Measurements from ENCODE around the gene PICALM. TPM values are rescaled to one million over a fixed set of nuclear protein-coding genes. Genes with fewer than 3 reads are reported as not detected.
A peak's percentile ranks its signal among the peaks of the same experiment; 100 is the strongest.

Gene PICALM
- polyA plus RNA-seq, 3 donors, result 62.4 to 241 (median 81.0) TPM

GRCh38 chr11:86056351-86056854 is 12.5 kb downstream of the PICALM start:
- TF ChIP-seq CTCF (IDR thresholded peaks at IDR 0.05), result no peak
- intact Hi-C loops (cut with micrococcal nuclease), result no loop called here
- no peak for DNase-seq
- Mint-ChIP-seq H3K27ac (peak overlapping the region in 6 of 7 donors; percentile 3 to 68 (median 57)), H3K4me3 (no peak overlapping the region), H3K36me3 (peaks cover 14 to 29% of the 10 kb centered on the region in 2 donors), H3K9me3 (no peaks in the 10 kb centered on the region), H3K4me1 (peaks cover 92% of the 10 kb centered on the region), H3K27me3 (ENCODE audit: low read depth in 3 of 3) (no peaks in the 10 kb centered on the region)
- no CpG with 5 or more reads among the region's 1 CpG for WGBS (ENCODE audit: insufficient coverage)
- no peaks in the 10 kb centered on the region for H3K9me3 ChIP-seq (replicated peaks in 1 of 2; ENCODE audit: control insufficient read depth in 1 of 2, insufficient read depth in 1 of 2, low read length in 2 of 2)
- H3K4me1 ChIP-seq (ENCODE audit: control insufficient read depth in 1 of 2, insufficient read depth in 2 of 2, low read length in 2 of 2), result peaks cover 71 to 94% of the 10 kb centered on the region in 2 donors
- no peaks in the 10 kb centered on the region for H3K27me3 ChIP-seq (ENCODE audit: control insufficient read depth in 2 of 2, insufficient read depth in 2 of 2, low read length in 2 of 2)
- peaks cover 100% of the 10 kb centered on the region for H3K79me2 ChIP-seq (ENCODE audit: insufficient read depth, low read length)
- H2AFZ ChIP-seq (ENCODE audit: insufficient read depth, low read depth, low read length, poor library complexity, severe bottlenecking), result no peak overlapping the region
- H3K4me2 ChIP-seq (replicated peaks; ENCODE audit: extremely low read depth, low read length, poor library complexity, severe bottlenecking), result peak overlapping the region; percentile 0
- H3K27ac ChIP-seq (ENCODE audit: low read depth in 1 of 2, low read length in 2 of 2), result peak overlapping the region in 1 of 2 donors; percentile 9
- no peak overlapping the region for H3K9ac ChIP-seq (ENCODE audit: insufficient read depth, low read length, poor library complexity, severe bottlenecking)
- H3K4me3 ChIP-seq (replicated peaks in 1 of 3; ENCODE audit: low read depth in 2 of 3, low read length in 3 of 3), result no peak overlapping the region
- H3K36me3 ChIP-seq (replicated peaks in 1 of 2; ENCODE audit: control insufficient read depth in 1 of 2, insufficient read depth in 2 of 2, low read length in 2 of 2), result no peaks in the 10 kb centered on the region
- H4K20me1 ChIP-seq (ENCODE audit: insufficient read depth, low read length), result peaks cover 100% of the 10 kb centered on the region

- Histone ChIP-seq H3K36me3 (replicated peaks in 1 of 2; ENCODE audit: control insufficient read depth in 1 of 2, insufficient read depth in 2 of 2, low read length in 2 of 2) (no peaks in the 10 kb centered on the region), H3K9me3 (replicated peaks in 1 of 2; ENCODE audit: control insufficient read depth in 1 of 2, insufficient read depth in 1 of 2, low read length in 2 of 2) (no peaks in the 10 kb centered on the region), H3K27me3 (ENCODE audit: control insufficient read depth in 2 of 2, insufficient read depth in 2 of 2, low read length in 2 of 2) (no peaks in the 10 kb centered on the region), H3K9ac (ENCODE audit: insufficient read depth, low read length, poor library complexity, severe bottlenecking) (no peak overlapping the region), H2AFZ (ENCODE audit: insufficient read depth, low read depth, low read length, poor library complexity, severe bottlenecking) (no peak overlapping the region), H3K79me2 (ENCODE audit: insufficient read depth, low read length) (peaks cover 100% of the 10 kb centered on the region), H3K4me1 (ENCODE audit: control insufficient read depth in 1 of 2, insufficient read depth in 2 of 2, low read length in 2 of 2) (peaks cover 61 to 91% of the 10 kb centered on the region in 2 donors), H3K27ac (ENCODE audit: low read depth in 1 of 2, low read length in 2 of 2) (peak overlapping the region; percentile 2 to 79), H3K4me3 (replicated peaks in 1 of 3; ENCODE audit: low read depth in 2 of 3, low read length in 3 of 3) (peak overlapping the region in 1 of 3 experiments; percentile 13), H4K20me1 (ENCODE audit: insufficient read depth, low read length) (peaks cover 100% of the 10 kb centered on the region), H3K4me2 (replicated peaks; ENCODE audit: extremely low read depth, low read length, poor library complexity, severe bottlenecking) (peak overlapping the region; percentile 44)
- H3K27ac Mint-ChIP-seq, result peak overlapping the region; percentile 54 to 85 (median 80)
- DNase-seq, result peak in 2 of 3 donors; percentile 51 to 60
- H3K27me3 Mint-ChIP-seq (ENCODE audit: low read depth in 3 of 3), result no peaks in the 10 kb centered on the region
- peaks cover 93% of the 10 kb centered on the region for H3K4me1 Mint-ChIP-seq
- H3K4me3 Mint-ChIP-seq, result peak overlapping the region in 1 of 2 donors; percentile 54
- TF ChIP-seq CTCF (IDR thresholded peaks at IDR 0.05), result no peak
- WGBS (ENCODE audit: insufficient coverage), result 75% methylated on average over 9 of the region's 10 CpGs
- no peaks in the 10 kb centered on the region for H3K9me3 Mint-ChIP-seq
- H3K36me3 Mint-ChIP-seq, result peaks cover 18 to 22% of the 10 kb centered on the region in 2 donors
- intact Hi-C loops (cut with micrococcal nuclease), result no loop called here
Measured at GRCh38 chr11:86052693-86053641, 15.9 kb downstream of the PICALM start.
